Thymus (tissue), 11 donors: ENCODE measurements around the gene XRCC3. TPM values are rescaled to one million over a fixed set of nuclear protein-coding genes. Genes with fewer than 3 reads are reported as not detected.

ENCODE experiments used
- DNase-seq, 9 donors: peaks; one replicate each; pipeline ENCODE4 v3.0.0-alpha.2; 2013; ENCODE audit warnings: low spot score in 9 of 9, low read depth in 6 of 9, missing footprints in 1 of 9
- H3K27ac ChIP-seq, 2 donors: one replicate each; pipeline ENCODE4 v1.5.1; 2013; ENCODE audit warnings: control low read depth in 1 of 2, low read depth in 1 of 2, low read length in 1 of 2, mild to moderate bottlenecking in 1 of 2, moderate library complexity in 1 of 2
- H3K27me3 ChIP-seq, 2 donors: one replicate each; pipeline ENCODE4 v1.5.1; 2013; ENCODE audit warnings: low read length in 1 of 2; ENCODE audit not compliant: control insufficient read depth in 2 of 2, insufficient read depth in 1 of 2
- H3K36me3 ChIP-seq, 2 donors: one replicate each; pipeline ENCODE4 v1.5.1; 2013; ENCODE audit warnings: low read length in 1 of 2, mild to moderate bottlenecking in 1 of 2, moderate library complexity in 1 of 2; ENCODE audit not compliant: control insufficient read depth in 2 of 2, insufficient read depth in 2 of 2
- H3K4me1 ChIP-seq, 2 donors: one replicate each; pipeline ENCODE4 v1.5.1; 2013; ENCODE audit warnings: low read length in 2 of 2; ENCODE audit not compliant: control insufficient read depth in 2 of 2, insufficient read depth in 2 of 2
- H3K4me3 ChIP-seq, 2 donors: one replicate each; pipeline ENCODE4 v1.5.1; 2013; ENCODE audit warnings: low read length in 2 of 2, control low read depth in 1 of 2, mild to moderate bottlenecking in 1 of 2
- H3K9me3 ChIP-seq, 2 donors: one replicate each; pipeline ENCODE4 v1.5.1; 2013; ENCODE audit warnings: low read length in 1 of 2, mild to moderate bottlenecking in 1 of 2; ENCODE audit not compliant: control insufficient read depth in 2 of 2, insufficient read depth in 1 of 2
- WGBS: extraction: QIAGEN DNeasy Blood & Tissue Kit; methylation state at CpG from one replicate; pipeline ENCODE4 v1.1.7; 2013; 5-methylcytosine and 5-hydroxymethylcytosine counted together
- polyA plus RNA-seq: library from polyadenylated mRNA; stranded (reverse); fragments of 200-250 nt; gene quantifications from one replicate; pipeline ENCODE4 v1.2.3, GENCODE V29; 2013
- total RNA-seq: library from RNA; stranded (reverse); fragments of 120-200 nt; gene quantifications from one replicate; pipeline ENCODE4 v1.2.4, GENCODE V29; 2013
- donor health status: healthy.

The XRCC3 gene
- total and polyA plus RNA-seq, 2 donors: 4.4 to 15.9 TPM

DNA sequence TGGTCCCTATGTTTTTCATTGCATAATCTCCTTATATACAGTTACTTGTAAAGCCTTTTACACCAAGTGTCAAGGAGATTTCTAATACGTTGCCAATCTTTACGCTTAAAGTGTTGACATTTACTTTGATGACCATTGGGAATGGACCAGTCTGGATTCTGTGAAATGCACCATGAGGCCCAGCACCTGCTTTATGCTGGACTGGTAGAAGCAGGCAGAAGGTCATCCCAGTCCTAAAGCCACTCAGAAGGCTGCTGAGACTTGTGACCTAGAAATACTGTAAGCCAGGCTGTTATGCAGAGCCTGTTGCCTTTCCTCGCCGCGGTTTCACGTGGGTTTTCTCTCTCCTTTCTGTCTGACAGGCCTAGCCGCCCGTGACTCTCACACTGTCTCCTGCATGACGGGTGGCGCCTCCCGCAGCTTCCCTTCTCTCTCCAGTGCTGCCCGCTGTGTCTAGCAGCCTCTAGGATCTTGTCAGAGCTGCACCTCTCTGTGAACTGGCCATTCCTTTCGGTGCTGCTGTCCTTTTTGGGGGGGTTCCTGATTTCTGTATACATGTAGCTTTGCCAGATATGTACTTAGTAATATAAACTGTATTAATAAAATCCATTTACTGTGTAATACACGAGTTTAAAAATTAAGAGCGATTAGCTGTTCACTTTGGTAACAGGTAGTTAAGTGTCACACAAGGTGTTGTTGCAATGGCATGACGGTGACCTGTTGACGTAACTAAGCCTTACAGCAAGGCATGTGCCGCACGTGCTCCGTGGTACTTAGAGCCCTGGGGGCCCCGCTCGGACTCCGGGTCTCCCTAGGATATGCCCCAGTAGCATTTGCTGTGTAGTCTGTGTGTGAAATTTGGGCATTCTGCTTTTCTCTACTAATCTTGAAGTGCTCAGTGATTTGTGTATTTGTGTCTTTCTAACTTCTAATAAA is 29.7 kb downstream of the XRCC3 start:
- WGBS: 97% methylated on average over 23 of the region's 23 CpGs
- Histone ChIP-seq H3K27me3 (no peaks in the 10 kb centered on the region), H3K4me1 (no peaks in the 10 kb centered on the region), H3K27ac (no peak overlapping the region), H3K9me3 (no peaks in the 10 kb centered on the region), H3K36me3 (peaks cover 65 to 81% of the 10 kb centered on the region in 2 donors), H3K4me3 (no peak overlapping the region)
- DNase-seq: no peak

GRCh38 chr14:103684871-103685270 is 30.4 kb downstream of the XRCC3 start:
- peaks cover 66 to 83% of the 10 kb centered on the region in 2 donors for H3K36me3 ChIP-seq
- DNase-seq: no peak
- H3K27ac ChIP-seq: no peak overlapping the region
- no peaks in the 10 kb centered on the region for H3K4me1 ChIP-seq
- H3K27me3 ChIP-seq: no peaks in the 10 kb centered on the region
- no peaks in the 10 kb centered on the region for H3K9me3 ChIP-seq
- WGBS: 94% methylated on average over 15 of the region's 15 CpGs
- H3K4me3 ChIP-seq: no peak overlapping the region

DNA sequence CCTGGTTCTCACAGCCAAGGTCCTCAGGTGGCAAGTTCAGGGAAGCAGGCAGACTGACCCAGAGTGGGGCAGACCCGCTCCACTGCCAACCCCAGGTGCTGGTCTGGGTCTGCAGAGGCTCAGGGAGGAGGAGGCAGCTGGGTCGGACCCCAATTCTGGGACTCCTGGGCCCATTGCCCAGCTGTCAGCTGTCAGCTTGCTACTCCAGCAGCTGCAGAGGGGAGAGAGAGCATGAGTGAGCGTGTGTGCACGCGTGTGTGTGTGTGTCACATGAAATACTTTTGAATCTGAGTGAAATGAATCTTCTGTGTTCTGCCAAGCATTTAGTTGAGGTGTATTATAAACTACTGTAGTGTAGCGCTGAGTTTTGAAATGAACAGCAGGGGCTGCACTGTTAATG is 30.8 kb downstream of the XRCC3 start:
- Histone ChIP-seq H3K4me3 (no peak overlapping the region), H3K36me3 (peaks cover 70 to 85% of the 10 kb centered on the region in 2 donors), H3K4me1 (no peaks in the 10 kb centered on the region), H3K27me3 (no peaks in the 10 kb centered on the region), H3K27ac (no peak overlapping the region), H3K9me3 (no peaks in the 10 kb centered on the region)
- 92% methylated on average over 6 of the region's 6 CpGs for WGBS
- no peak for DNase-seq

DNA sequence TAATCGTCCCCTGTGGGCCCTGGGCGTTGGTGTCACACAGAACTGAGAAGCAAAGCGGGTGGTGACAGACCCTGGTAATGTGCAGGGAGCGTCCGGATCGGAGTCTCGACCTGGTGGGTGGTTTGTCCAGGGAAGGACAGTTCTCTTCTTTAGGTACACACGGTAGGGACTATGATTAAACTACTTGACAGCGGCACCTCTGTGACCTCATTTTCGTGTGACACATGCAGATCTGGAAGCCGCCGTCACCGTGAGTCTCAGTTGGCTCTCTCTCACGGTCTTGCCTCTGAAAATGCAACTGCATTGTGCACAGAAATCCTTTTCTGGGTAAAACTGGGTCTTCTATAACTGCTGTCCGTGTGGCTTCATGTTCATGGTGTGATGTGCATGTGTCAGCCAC is 32.1 kb downstream of the XRCC3 start:
- Histone ChIP-seq H3K4me3 (no peak overlapping the region), H3K27ac (no peak overlapping the region), H3K4me1 (no peaks in the 10 kb centered on the region), H3K27me3 (no peaks in the 10 kb centered on the region), H3K9me3 (no peaks in the 10 kb centered on the region), H3K36me3 (peaks cover 69 to 86% of the 10 kb centered on the region in 2 donors)
- DNase-seq: no peak
- 91% methylated on average over 15 of the region's 15 CpGs for WGBS

- 98% methylated on average over 17 of the region's 17 CpGs for WGBS
- H3K27me3 ChIP-seq: no peaks in the 10 kb centered on the region
- H3K4me3 ChIP-seq: no peak overlapping the region
- no peaks in the 10 kb centered on the region for H3K4me1 ChIP-seq
- H3K27ac ChIP-seq: no peak overlapping the region
- H3K36me3 ChIP-seq: peaks cover 74 to 79% of the 10 kb centered on the region in 2 donors
- H3K9me3 ChIP-seq: no peaks in the 10 kb centered on the region
- DNase-seq: no peak
Observed at GRCh38 chr14:103680491-103681231, 34.6 kb downstream of the XRCC3 start.

DNA sequence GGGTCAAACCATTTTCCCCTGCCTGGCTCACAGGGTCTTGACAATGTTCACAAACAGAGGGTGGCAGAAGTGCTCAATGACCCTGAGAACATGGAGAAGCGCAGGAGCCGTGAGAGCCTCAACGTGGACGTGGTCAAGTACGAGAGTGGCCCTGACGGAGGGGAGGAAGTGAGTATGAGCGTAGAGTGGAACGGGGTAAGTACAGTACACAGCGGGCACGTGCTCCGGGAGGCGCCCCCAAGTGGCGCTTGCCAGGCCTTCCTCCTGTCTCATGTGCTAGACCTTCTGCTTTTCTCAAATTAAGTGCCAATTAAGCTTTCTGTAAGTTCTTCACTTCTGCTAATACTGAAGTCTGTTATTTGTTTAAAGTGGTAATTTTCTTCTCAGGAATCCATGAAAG is 35.9 kb downstream of the XRCC3 start:
- 56% methylated on average over 13 of the region's 13 CpGs for WGBS
- H3K4me3 ChIP-seq: no peak overlapping the region
- H3K9me3 ChIP-seq: no peaks in the 10 kb centered on the region
- no peaks in the 10 kb centered on the region for H3K4me1 ChIP-seq
- no peaks in the 10 kb centered on the region for H3K27me3 ChIP-seq
- H3K27ac ChIP-seq: no peak overlapping the region
- H3K36me3 ChIP-seq: peaks cover 77 to 80% of the 10 kb centered on the region in 2 donors
- peak in 3 of 9 donors; percentile 23 to 56 (median 52) for DNase-seq

DNA sequence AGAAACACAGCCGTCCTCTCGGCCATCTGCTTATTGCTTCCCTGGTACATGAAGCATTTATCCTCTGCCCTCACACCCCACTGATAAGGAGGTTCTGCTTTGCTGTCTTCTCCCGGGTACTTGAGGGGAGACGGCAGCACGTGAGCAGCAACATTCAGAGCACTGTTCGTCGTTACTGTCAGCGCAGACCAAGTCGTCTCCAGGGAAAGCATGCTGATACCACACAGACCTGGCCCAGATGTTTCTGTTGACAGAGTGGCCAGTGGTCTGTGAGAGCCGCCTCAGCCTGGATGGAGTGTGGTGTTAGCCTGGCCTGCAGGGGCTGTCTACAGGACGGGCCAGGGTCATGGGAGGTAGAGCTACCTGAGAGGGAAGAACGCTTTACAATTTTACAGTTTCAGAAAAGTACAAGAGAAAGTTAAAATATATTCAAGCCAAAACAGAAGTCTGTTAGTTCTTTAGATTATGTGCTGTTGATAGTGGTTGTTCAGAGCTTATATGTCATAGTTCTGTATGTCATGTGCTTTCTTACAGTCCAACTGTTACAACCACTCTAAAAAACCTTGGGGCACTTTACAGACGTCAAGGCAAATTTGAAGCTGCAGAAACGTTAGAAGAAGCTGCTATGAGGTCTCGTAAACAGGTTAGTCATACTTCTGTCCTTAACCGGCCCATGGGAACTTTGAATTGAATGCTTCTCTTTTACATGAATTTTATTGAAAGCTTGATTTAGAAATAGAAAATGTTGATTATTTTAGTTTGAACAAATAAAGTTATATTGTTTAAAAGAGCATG is 38.2 kb downstream of the XRCC3 start:
- no peak for DNase-seq
- peaks cover 83 to 84% of the 10 kb centered on the region in 2 donors for H3K36me3 ChIP-seq
- 97% methylated on average over 16 of the region's 16 CpGs for WGBS
- no peak overlapping the region for H3K4me3 ChIP-seq
- H3K27me3 ChIP-seq: no peaks in the 10 kb centered on the region
- no peaks in the 10 kb centered on the region for H3K9me3 ChIP-seq
- H3K27ac ChIP-seq: no peak overlapping the region
- no peaks in the 10 kb centered on the region for H3K4me1 ChIP-seq

GRCh38 chr14:103675957-103676356 is 39.3 kb downstream of the XRCC3 start:
- no peak overlapping the region for H3K27ac ChIP-seq
- H3K4me3 ChIP-seq: no peak overlapping the region
- no peaks in the 10 kb centered on the region for H3K9me3 ChIP-seq
- DNase-seq: no peak
- no peaks in the 10 kb centered on the region for H3K27me3 ChIP-seq
- peaks cover 80 to 82% of the 10 kb centered on the region in 2 donors for H3K36me3 ChIP-seq
- H3K4me1 ChIP-seq: no peaks in the 10 kb centered on the region
- WGBS: 98% methylated on average over 8 of the region's 8 CpGs
